IMR-90 (cell line): ENCODE measurements around the gene CACNA1D. TPM values are rescaled to one million over a fixed set of nuclear protein-coding genes. Genes with fewer than 3 reads are reported as not detected.

Experiments used
- ATAC-seq: fragments of 200-7000 bp; cut with Tn5 transposase; 2 replicates; pipeline ENCODE4 v1.9.1; 2020; ENCODE audit warnings: low read depth, mild to moderate bottlenecking, moderate library complexity
- BruUV-seq: library from RNA; stranded (reverse); fragments of 400-500 nt; replicated peaks from 2 replicates; lab custom pipeline; 2021; lab: Mats Ljungman, UMichigan
- CTCF ChIA-PET: fragments of 300-600 bp; formaldehyde crosslinking; extraction: SDS; loops from one replicate; lab custom pipeline; 2021; ENCODE audit warnings: antibody characterized with exemption; lab: Yijun Ruan, JAX
- POLR2A ChIA-PET: fragments of 300-600 bp; sonication (Branson Sonifier 250); formaldehyde crosslinking; loops from one replicate; lab custom pipeline; 2022; ENCODE audit warnings: antibody characterized with exemption; ENCODE audit not compliant: unreplicated experiment; lab: Charles Lee
- DNase-seq: peaks from one replicate; pipeline ENCODE4 v3.0.0; 2013
- H2AFZ ChIP-seq: replicated peaks from 2 replicates; pipeline ENCODE3; 2013; ENCODE audit warnings: low read length, mild to moderate bottlenecking; ENCODE audit not compliant: poor library complexity
- H2AK5ac ChIP-seq: 2 replicates; pipeline ENCODE4 v1.6.1; 2013; ENCODE audit warnings: low read depth, low read length, inconsistent platforms
- H2AK9ac ChIP-seq: replicated peaks from 2 replicates; pipeline ENCODE3; 2013; ENCODE audit warnings: mild to moderate bottlenecking, low read depth, low read length, moderate library complexity; ENCODE audit not compliant: poor library complexity
- H2BK120ac ChIP-seq: 2 replicates; pipeline ENCODE4 v1.6.1; 2013; ENCODE audit warnings: low read depth, low read length, inconsistent platforms
- H2BK15ac ChIP-seq: 3 replicates; pipeline ENCODE4 v1.6.1; 2013; ENCODE audit warnings: low read depth, low read length, inconsistent platforms
- H2BK20ac ChIP-seq: 2 replicates; pipeline ENCODE4 v1.6.1; 2013; ENCODE audit warnings: low read depth, mild to moderate bottlenecking, inconsistent platforms, low read length, moderate library complexity
- H2BK5ac ChIP-seq: 2 replicates; pipeline ENCODE4 v1.6.1; 2013; ENCODE audit warnings: mild to moderate bottlenecking, low read depth, low read length, inconsistent platforms; ENCODE audit not compliant: poor library complexity, severe bottlenecking
- H3K14ac ChIP-seq: replicated peaks from 2 replicates; pipeline ENCODE4 v1.6.1; 2013; ENCODE audit warnings: low read depth, low read length, inconsistent platforms
- H3K18ac ChIP-seq: 2 replicates; pipeline ENCODE4 v1.6.1; 2013; ENCODE audit warnings: low read depth, low read length, control low read depth
- H3K23ac ChIP-seq: 2 replicates; pipeline ENCODE4 v1.6.1; 2013; ENCODE audit warnings: low read depth, low read length, inconsistent platforms
- H3K27ac ChIP-seq: 2 replicates; pipeline ENCODE4 v1.5.1; 2013; ENCODE audit warnings: mild to moderate bottlenecking, control low read depth, low read length; ENCODE audit not compliant: insufficient read depth
- H3K27me3 ChIP-seq: 2 replicates; pipeline ENCODE4 v1.6.1; 2013; ENCODE audit warnings: low read length; ENCODE audit not compliant: control insufficient read depth, insufficient read depth
- H3K36me3 ChIP-seq: 2 replicates; pipeline ENCODE4 v1.6.1; 2013; ENCODE audit warnings: low read length, mixed read lengths; ENCODE audit not compliant: control insufficient read depth, insufficient read depth
- H3K4ac ChIP-seq: 2 replicates; pipeline ENCODE4 v1.6.1; 2013; ENCODE audit warnings: low read depth, low read length, inconsistent platforms
- H3K4me1 ChIP-seq: 2 replicates; pipeline ENCODE4 v1.6.1; 2013; ENCODE audit warnings: low read length, mixed read lengths; ENCODE audit not compliant: control insufficient read depth, insufficient read depth
- H3K4me2 ChIP-seq: 2 replicates; pipeline ENCODE4 v1.6.1; 2013; ENCODE audit warnings: low read depth, mild to moderate bottlenecking, control low read depth, low read length, moderate library complexity
- H3K4me3 ChIP-seq: 2 replicates; pipeline ENCODE4 v1.5.1; 2013; ENCODE audit warnings: low read depth, mild to moderate bottlenecking, control low read depth, low read length, moderate library complexity; ENCODE audit not compliant: insufficient read depth
- H3K56ac ChIP-seq: 2 replicates; pipeline ENCODE4 v1.6.1; 2013; ENCODE audit warnings: low read length, inconsistent platforms; ENCODE audit not compliant: insufficient read depth; ENCODE audit errors: extremely low read depth
- H3K79me1 ChIP-seq, 2 experiments: 2 replicates each; pipeline ENCODE4 v1.6.1; 2013; ENCODE audit warnings: low read length in 2 of 2, inconsistent platforms in 1 of 2, low read depth in 1 of 2
- H3K9ac ChIP-seq: 2 replicates; pipeline ENCODE4 v1.6.1; 2013; ENCODE audit warnings: low read depth, low read length, control low read depth
- H3K9me1 ChIP-seq: 2 replicates; pipeline ENCODE4 v1.6.1; 2013; ENCODE audit warnings: low read length, inconsistent platforms; ENCODE audit not compliant: insufficient read depth
- H3K9me3 ChIP-seq: 2 replicates; pipeline ENCODE4 v1.6.1; 2013; ENCODE audit warnings: low read length; ENCODE audit not compliant: control insufficient read depth, insufficient read depth
- H4K20me1 ChIP-seq: 2 replicates; pipeline ENCODE4 v1.6.1; 2013; ENCODE audit warnings: low read length, inconsistent platforms; ENCODE audit not compliant: insufficient read depth
- H4K5ac ChIP-seq: 2 replicates; pipeline ENCODE4 v1.6.1; 2013; ENCODE audit warnings: mild to moderate bottlenecking, low read depth, low read length, control low read depth
- H4K8ac ChIP-seq, 2 experiments: 2 replicates each; pipeline ENCODE4 v1.6.1; 2013; ENCODE audit warnings: low read depth in 2 of 2, low read length in 2 of 2, control low read depth in 1 of 2, inconsistent platforms in 1 of 2
- H4K91ac ChIP-seq: 2 replicates; pipeline ENCODE4 v1.6.1; 2013; ENCODE audit warnings: low read depth, low read length, inconsistent platforms; ENCODE audit not compliant: insufficient read depth
- BHLHE40 ChIP-seq: fragments of 150-350 bp; IDR thresholded peaks from 2 replicates; pipeline ENCODE4 v1.6.1; 2016; ENCODE audit warnings: mild to moderate bottlenecking, low read depth, low read length
- CEBPB ChIP-seq: IDR thresholded peaks from 2 replicates; pipeline ENCODE4 v1.6.1; 2012; ENCODE audit warnings: low read depth, low read length, improper control_type of control experiment
- FOS ChIP-seq: fragments of 150-350 bp; IDR thresholded peaks from 2 replicates; pipeline ENCODE4 v1.6.1; 2016; ENCODE audit warnings: low read depth, low read length
- MAFK ChIP-seq: IDR thresholded peaks from 2 replicates; pipeline ENCODE4 v1.6.1; 2012; ENCODE audit warnings: low read depth, low read length, improper control_type of control experiment
- MAZ ChIP-seq: IDR thresholded peaks from 2 replicates; pipeline ENCODE4 v1.6.1; 2012; ENCODE audit warnings: low read depth, mild to moderate bottlenecking, low read length, improper control_type of control experiment, moderate library complexity, borderline replicate concordance
- MXI1 ChIP-seq: IDR thresholded peaks from 2 replicates; pipeline ENCODE4 v1.6.1; 2012; ENCODE audit warnings: low read depth, mild to moderate bottlenecking, low read length, moderate library complexity, borderline replicate concordance
- NFE2L2 ChIP-seq: fragments of 150-350 bp; IDR thresholded peaks from 2 replicates; pipeline ENCODE4 v1.6.1; 2016; ENCODE audit warnings: low read depth, mild to moderate bottlenecking, low read length
- POLR2A ChIP-seq: IDR thresholded peaks from 2 replicates; pipeline ENCODE4 v1.6.1; 2012; ENCODE audit warnings: mild to moderate bottlenecking, low read depth, low read length
- RCOR1 ChIP-seq: IDR thresholded peaks from 2 replicates; pipeline ENCODE4 v1.6.1; 2012; ENCODE audit warnings: mild to moderate bottlenecking, low read length, improper control_type of control experiment; ENCODE audit not compliant: insufficient replicate concordance
- RFX5 ChIP-seq: IDR thresholded peaks from 2 replicates; pipeline ENCODE4 v1.8.0; 2012; ENCODE audit warnings: low read depth, mild to moderate bottlenecking, low read length, moderate library complexity
- WGBS, 2 experiments: methylation state at CpG; one replicate each; pipeline versions ENCODE4 v1.1.5 to v1.1.7; 2013; ENCODE audit warnings: missing lambda C conversion rate in 2 of 2; ENCODE audit not compliant: insufficient read length in 1 of 2; ENCODE audit errors: extremely low coverage in 2 of 2; 5-methylcytosine and 5-hydroxymethylcytosine counted together
- dilution Hi-C: fragments of 300-500 bp; cut with HindIII; formaldehyde crosslinking; loops from one replicate; pipeline ENCODE4 v1.14.3; 2018; ENCODE audit warnings: low sequenced_read_pairs; ENCODE audit not compliant: unreplicated experiment
- in situ Hi-C: fragments of 300-500 bp; cut with MboI; formaldehyde crosslinking; loops from 3 replicates; pipeline ENCODE4 v1.14.3; 2019; ENCODE audit warnings: low sequenced_read_pairs, inconsistent platforms, mixed read lengths
- intact Hi-C: fragments of 100-400 bp; cut with micrococcal nuclease; formaldehyde crosslinking; loops from 2 replicates; pipeline ENCODE4 v1.10.0; 2022
- polyA plus RNA-seq, 3 experiments: library from polyadenylated mRNA; depleted of rRNA; stranded (reverse); fragments of >200 nt; gene quantifications; 2 replicates each; pipeline ENCODE4 v1.2.3, GENCODE V29; 2012; ENCODE audit warnings: low replicate concordance in 1 of 3
- total RNA-seq: library from RNA; depleted of rRNA; stranded (reverse); fragments of >200 nt; gene quantifications from 2 replicates; pipeline ENCODE4 v1.2.3, GENCODE V29; 2012
- TF ChIP-seq, protein P1 (sequence below): fragments of 150-350 bp; IDR thresholded peaks from 2 replicates; pipeline ENCODE4 v1.6.1; 2017; ENCODE audit warnings: mild to moderate bottlenecking, antibody characterized with exemption, low read length, low read depth
- TF ChIP-seq, protein P2 (sequence below): fragments of 150-350 bp; IDR thresholded peaks from 2 replicates; pipeline ENCODE4 v1.6.1; 2016; ENCODE audit warnings: low read depth, mild to moderate bottlenecking, low read length, moderate library complexity, borderline replicate concordance

The CACNA1D gene
- total and polyA plus RNA-seq, 2 of the 4 experiments (the other 2 are of a cell fraction), result 0.07 TPM; not detected in 1

DNA sequence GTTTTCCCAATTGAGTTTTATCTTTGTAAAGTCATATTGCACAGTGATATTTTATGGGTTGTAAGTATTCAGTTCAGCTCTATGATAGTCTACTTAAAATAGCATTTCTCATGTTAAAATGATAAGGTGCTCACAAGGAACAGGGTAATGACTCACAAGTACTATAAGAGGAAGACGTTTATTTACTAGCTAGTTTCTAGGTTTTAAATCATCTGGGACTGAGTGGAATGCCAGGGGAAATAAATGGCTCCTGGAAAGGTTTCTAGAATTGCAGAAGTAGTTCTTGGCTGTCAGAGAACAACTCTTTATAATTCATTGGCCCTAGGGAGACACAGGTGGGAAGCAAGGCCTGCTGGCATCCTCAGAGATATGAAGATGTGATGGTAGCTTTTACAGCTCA, 239.0 kb downstream of the CACNA1D start:
- Histone ChIP-seq H2AK9ac (no peak overlapping the region), H2BK120ac (no peak overlapping the region), H3K36me3 (no peaks in the 10 kb centered on the region), H3K79me1 (no peaks in the 10 kb centered on the region), H3K27ac (no peak overlapping the region), H3K9ac (no peak overlapping the region), H2AFZ (no peak overlapping the region), H3K9me1 (no peaks in the 10 kb centered on the region), H3K27me3 (peaks cover 2% of the 10 kb centered on the region), H4K5ac (no peak overlapping the region), H4K8ac (no peak overlapping the region), H2BK20ac (no peak overlapping the region), H3K9me3 (no peaks in the 10 kb centered on the region), H3K18ac (no peak overlapping the region), H4K91ac (no peak overlapping the region), H2AK5ac (no peak overlapping the region), H2BK5ac (no peak overlapping the region), H4K20me1 (no peaks in the 10 kb centered on the region), H3K4me3 (no peak overlapping the region), H3K23ac (no peak overlapping the region), H3K4ac (no peak overlapping the region), H3K4me2 (no peak overlapping the region), H3K56ac (no peak overlapping the region), H3K14ac (no peak overlapping the region), H2BK15ac (no peak overlapping the region), H3K4me1 (no peaks in the 10 kb centered on the region)
- WGBS, 2 experiments, result no CpG with 5 or more reads among the region's 1 CpG
- DNase-seq (no peak), ATAC-seq (no peak)
- no TSS peak for BruUV-seq
- CTCF ChIA-PET, result interaction anchor here (0.6 kb wide), 1 partner anchor 276 kb away, joined by 5 read pairs; no protein-coding TSS in a partner anchor
- in situ Hi-C loops, result no loop called here
- no peak for TF ChIP-seq FOS
- TF ChIP-seq MAZ, result no peak
- TF ChIP-seq MAFK, result no peak
- no peak for TF ChIP-seq CEBPB
- TF ChIP-seq MXI1, result no peak
- TF ChIP-seq, protein P1, sequence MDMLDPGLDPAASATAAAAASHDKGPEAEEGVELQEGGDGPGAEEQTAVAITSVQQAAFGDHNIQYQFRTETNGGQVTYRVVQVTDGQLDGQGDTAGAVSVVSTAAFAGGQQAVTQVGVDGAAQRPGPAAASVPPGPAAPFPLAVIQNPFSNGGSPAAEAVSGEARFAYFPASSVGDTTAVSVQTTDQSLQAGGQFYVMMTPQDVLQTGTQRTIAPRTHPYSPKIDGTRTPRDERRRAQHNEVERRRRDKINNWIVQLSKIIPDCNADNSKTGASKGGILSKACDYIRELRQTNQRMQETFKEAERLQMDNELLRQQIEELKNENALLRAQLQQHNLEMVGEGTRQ, result no peak
- TF ChIP-seq BHLHE40, result no peak
- TF ChIP-seq, protein P2, sequence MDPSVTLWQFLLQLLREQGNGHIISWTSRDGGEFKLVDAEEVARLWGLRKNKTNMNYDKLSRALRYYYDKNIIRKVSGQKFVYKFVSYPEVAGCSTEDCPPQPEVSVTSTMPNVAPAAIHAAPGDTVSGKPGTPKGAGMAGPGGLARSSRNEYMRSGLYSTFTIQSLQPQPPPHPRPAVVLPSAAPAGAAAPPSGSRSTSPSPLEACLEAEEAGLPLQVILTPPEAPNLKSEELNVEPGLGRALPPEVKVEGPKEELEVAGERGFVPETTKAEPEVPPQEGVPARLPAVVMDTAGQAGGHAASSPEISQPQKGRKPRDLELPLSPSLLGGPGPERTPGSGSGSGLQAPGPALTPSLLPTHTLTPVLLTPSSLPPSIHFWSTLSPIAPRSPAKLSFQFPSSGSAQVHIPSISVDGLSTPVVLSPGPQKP, result no peak
- no peak for TF ChIP-seq POLR2A
- TF ChIP-seq NFE2L2, result no peak
- no peak for TF ChIP-seq RFX5
- TF ChIP-seq RCOR1, result no peak
- intact Hi-C loops, result no loop called here
- dilution Hi-C loops, result no loop called here
- POLR2A ChIA-PET, result no interaction called here
